ENCODE data around the gene F5.
"Not testable (repeated sequence)": the region's sequence is repeated elsewhere in the genome, so short reads cannot be mapped to it uniquely, and the experiment has no call there.

Gene F5

DNA sequence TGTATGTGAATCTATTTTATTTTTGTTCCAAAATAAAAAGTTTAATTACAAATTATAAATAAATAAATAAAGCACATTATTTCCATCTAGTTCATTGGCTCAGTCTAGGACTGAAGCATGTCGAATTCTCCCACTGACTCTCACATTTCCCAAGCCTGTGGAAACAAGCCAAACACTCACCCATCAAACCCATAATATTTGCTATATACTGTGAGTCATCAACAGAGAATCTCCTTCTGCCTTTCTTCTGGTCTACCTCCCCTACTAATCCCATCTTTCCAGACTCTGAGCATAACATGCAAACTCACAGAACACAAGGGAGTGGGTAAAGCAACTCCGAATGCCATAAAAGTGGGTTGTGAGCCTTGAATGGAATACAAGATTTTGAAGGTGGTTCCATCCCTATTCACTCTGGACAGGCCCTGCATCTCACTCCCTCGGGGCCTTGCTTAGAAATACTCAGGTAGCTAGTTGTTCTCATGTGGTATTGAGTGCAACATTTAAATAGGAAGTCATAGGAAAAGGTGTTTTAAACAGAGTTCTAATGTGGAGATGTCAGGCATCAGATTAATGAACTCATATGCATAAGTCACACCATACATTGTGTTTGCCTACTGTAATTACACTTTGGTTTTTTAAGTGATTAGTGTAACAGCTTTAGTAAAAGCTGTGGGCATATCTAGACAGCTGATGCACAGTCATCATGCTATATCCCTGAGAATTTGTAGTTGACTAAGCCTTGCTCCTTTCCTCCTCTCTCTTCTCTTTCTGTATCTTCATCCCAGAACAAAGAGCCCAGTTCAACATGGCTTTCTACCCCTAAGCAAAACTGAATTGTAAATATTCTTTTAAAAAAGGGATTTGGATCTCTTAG is 47.0 kb downstream of the F5 start:
- FAIRE-seq: no peak

GRCh38 chr1:169534653-169535052 is 51.6 kb downstream of the F5 start:
- FAIRE-seq: no peak

DNA sequence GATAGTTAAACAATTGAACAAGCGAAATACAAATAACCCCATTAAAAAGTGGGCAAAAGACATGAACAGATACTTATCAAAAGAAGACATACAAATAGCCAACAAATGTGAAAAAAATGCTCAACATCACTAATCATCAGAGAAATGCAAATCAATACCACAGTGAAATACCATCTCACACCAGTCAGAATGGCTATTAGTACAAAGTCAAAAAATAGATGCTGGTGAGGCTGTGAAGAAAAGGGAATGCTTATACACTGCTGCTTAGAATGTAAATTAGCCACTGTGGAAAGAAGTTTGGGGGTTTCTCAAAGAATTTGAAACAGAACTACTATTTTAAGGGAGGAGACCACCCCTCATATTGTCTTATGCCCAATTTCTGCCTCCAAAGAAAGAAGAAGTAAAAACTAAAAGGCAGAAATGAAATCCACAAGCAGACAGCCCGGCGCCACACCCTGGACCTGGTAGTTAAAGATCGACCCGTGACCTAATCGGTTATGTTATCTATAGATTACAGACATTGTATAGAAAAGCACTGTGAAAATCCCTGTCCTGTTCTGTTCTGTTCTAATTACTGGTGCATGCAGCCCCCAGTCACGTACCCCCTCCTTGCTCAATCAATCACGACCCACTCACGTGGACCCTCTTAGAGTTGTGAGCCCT is 52.6 kb downstream of the F5 start:
- FAIRE-seq: not testable (repeated sequence)

GRCh38 chr1:169530448-169530847 is 55.8 kb downstream of the F5 start:
- FAIRE-seq: no peak

GRCh38 chr1:169529068-169529642 is 57.1 kb downstream of the F5 start:
- FAIRE-seq: no peak

- no peak for FAIRE-seq
Observed at GRCh38 chr1:169528215-169529067, 57.8 kb downstream of the F5 start.

- FAIRE-seq: no peak
Observed at GRCh38 chr1:169527451-169528214, 58.6 kb downstream of the F5 start.

- FAIRE-seq: no peak
Observed at GRCh38 chr1:169527001-169527400, 59.3 kb downstream of the F5 start.

GRCh38 chr1:169526120-169526832 is 60.0 kb downstream of the F5 start:
- FAIRE-seq: no peak

DNA sequence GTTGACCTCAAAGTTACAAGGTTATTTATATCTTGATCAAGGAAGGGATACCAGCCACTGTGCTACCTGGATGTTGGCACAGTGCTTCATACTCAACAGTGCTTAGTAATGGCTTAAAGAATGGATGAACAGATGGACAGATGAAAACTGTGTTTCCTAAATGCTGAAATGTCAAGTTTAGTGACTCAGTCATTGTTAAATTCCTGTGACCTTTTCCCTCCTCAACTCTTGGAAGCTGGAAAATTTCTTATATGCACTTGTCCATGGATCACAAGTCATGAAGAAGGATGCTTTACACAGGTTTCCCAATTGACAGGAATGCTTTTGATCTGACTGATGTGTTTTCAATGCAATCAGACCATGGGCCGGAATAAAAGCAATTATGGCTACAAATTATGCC is 60.9 kb downstream of the F5 start:
- FAIRE-seq: no peak

GRCh38 chr1:169523904-169524303 is 62.4 kb downstream of the F5 start:
- FAIRE-seq: no peak

GRCh38 chr1:169521226-169521625 is 65.1 kb downstream of the F5 start:
- FAIRE-seq: no peak

- FAIRE-seq: no peak
Observed at GRCh38 chr1:169517558-169518186, 68.6 kb downstream of the F5 start.

- FAIRE-seq: no peak
Observed at GRCh38 chr1:169515641-169516040, 70.6 kb downstream of the F5 start.

DNA sequence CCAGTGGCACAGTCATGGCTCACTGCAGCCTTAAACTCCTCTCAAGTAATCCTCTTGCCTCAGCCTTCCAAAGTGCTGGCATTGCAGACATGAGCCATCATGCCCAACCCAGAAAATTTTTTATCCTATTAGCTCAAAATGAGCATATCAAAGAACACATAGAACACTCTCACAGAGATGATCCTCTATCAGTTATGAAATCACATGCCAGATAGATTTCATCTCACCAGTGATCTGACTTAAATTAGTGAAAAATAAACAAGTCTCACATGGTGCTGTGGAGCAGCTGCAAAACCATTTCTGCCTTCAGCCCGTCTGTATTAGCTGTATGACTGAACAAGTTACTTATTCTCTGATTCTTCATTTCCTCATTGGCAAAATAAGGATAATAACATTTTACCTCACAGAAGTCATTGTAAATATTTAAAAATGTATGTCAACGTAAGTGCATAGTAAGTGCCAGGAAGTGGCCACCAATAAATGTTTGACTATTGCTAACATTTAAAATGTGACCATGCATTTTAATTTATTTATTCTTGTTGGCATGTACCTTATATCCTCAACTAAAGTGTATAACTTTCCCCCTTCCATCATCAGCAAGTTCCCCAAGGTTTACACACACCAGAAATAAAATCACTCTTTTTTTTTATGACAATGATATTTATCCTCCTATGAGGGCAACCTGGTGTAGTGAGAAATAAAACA is 71.6 kb downstream of the F5 start:
- FAIRE-seq: no peak

DNA sequence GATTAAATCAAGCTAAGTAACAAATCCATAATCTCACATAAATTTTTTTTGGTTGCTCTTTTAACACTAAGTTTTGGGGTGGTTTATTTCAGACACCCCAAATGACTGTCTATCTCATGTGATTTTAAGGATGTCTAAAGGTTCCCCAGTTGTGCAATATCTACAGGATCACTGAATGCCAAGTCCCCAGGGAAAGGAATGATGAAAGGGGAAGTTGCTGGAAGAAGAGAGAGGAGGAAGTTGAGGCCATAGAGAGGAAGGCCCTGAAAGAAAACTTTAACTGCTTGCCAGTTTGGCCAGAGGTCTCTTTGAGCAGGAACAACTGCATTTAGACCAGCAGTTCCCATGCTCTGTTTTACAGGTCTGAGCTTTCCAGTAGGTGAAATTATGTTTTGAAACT is 73.1 kb downstream of the F5 start:
- FAIRE-seq: no peak

DNA sequence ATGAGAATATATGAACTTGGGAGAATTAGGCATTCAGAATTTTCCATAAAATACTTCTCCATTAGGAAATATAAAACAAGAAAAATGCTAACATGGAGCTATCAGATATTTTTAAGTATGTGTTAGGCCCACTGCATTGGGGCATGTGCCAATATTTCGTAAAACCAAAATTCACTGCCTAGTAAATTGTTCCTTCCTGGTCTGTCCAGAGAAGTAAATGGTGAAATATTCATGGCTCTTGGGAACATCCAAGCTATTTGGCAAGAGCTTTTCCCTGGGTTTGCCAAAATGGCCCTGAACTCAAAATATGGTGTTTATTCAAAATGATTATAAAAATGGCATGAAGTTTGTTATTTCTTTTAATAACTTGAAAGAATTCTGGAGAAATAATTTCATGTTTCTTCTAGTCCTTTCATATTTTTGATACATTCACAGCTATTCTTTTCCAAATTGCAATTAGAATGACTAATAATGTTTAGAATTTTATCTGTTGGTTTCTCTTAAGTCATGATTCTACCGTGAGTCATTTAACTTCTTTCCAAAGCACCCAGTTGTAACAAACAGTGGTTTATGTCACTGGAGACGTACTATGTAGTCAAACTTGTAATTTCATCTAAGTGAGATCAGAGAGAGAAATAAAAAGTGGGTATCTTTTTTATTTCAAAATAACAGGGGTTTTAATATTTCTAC is 74.8 kb downstream of the F5 start:
- FAIRE-seq: peak; percentile 33

GRCh38 chr1:169510060-169510459 is 76.2 kb downstream of the F5 start:
- FAIRE-seq: no peak

- FAIRE-seq: no peak
Observed at GRCh38 chr1:169509354-169509753, 76.9 kb downstream of the F5 start.
